K562 (cell line): ENCODE data around the gene POU1F1. TPM values are rescaled to one million over a fixed set of nuclear protein-coding genes. Genes with fewer than 3 reads are reported as not detected.

Experiments used
- ASH1L ChIP-seq: fragments of 450-650 bp; IDR thresholded peaks from 2 replicates; pipeline ENCODE4 v1.6.1; 2018; ENCODE audit warnings: borderline replicate concordance, mild to moderate bottlenecking, low read depth; ENCODE audit not compliant: partially characterized antibody
- ATF1 ChIP-seq, 2 experiments: fragments of 450-650 bp in 1 of 2; IDR thresholded peaks; 2 replicates each; pipeline ENCODE4 v1.6.1; 2016; ENCODE audit warnings: missing compliant biosample characterization in 1 of 2, missing genetic modification characterization in 1 of 2
- CEBPZ ChIP-seq: fragments of 150-350 bp; IDR thresholded peaks from 2 replicates; pipeline ENCODE4 v1.6.1; 2014; ENCODE audit warnings: low read depth, mild to moderate bottlenecking, low read length, borderline replicate concordance
- DDX20 ChIP-seq: fragments of 450-650 bp; IDR thresholded peaks from 2 replicates; pipeline ENCODE4 v1.6.1; 2016; ENCODE audit warnings: missing genetic modification characterization, low read depth, mild to moderate bottlenecking, missing compliant biosample characterization, moderate library complexity
- DPF2 ChIP-seq: fragments of 450-650 bp; IDR thresholded peaks from 2 replicates; pipeline ENCODE4 v1.6.1; 2016
- EP300 ChIP-seq: IDR thresholded peaks from 2 replicates; pipeline ENCODE4 v1.6.1; 2012; ENCODE audit warnings: low read length, improper control_type of control experiment
- FOXJ2 ChIP-seq: fragments of 200-800 bp; sonication (Bioruptor generic); IDR thresholded peaks from 2 replicates; pipeline ENCODE4 v1.6.1; 2016; ENCODE audit warnings: missing genetic modification characterization, missing compliant biosample characterization
- MEF2A ChIP-seq: IDR thresholded peaks from 2 replicates; pipeline ENCODE4 v1.6.1; 2011; ENCODE audit warnings: low read depth, mild to moderate bottlenecking, low read length, moderate library complexity; ENCODE audit not compliant: control insufficient read depth
- POLR2A ChIP-seq: fragments of 450-650 bp; conservative IDR thresholded peaks from 2 replicates; pipeline ENCODE4 v1.6.1; 2016
- POLR2AphosphoS2 ChIP-seq: IDR thresholded peaks from 2 replicates; pipeline ENCODE4 v1.6.1; 2012; ENCODE audit warnings: low read length, improper control_type of control experiment
- POLR3A ChIP-seq: IDR thresholded peaks from 2 replicates; pipeline ENCODE4 v1.6.1; 2011; ENCODE audit warnings: borderline replicate concordance, mild to moderate bottlenecking, moderate library complexity; ENCODE audit not compliant: insufficient read length, insufficient read depth; ENCODE audit errors: extremely low read depth
- RAD51 ChIP-seq: fragments of 450-650 bp; IDR thresholded peaks from 2 replicates; pipeline ENCODE4 v1.7.1; 2016; ENCODE audit warnings: low read depth, mild to moderate bottlenecking, borderline replicate concordance
- SMAD1 ChIP-seq: fragments of 150-350 bp; IDR thresholded peaks from 2 replicates; pipeline ENCODE4 v1.6.1; 2014; ENCODE audit warnings: low read length, low read depth; ENCODE audit not compliant: partially characterized antibody
- SRF ChIP-seq, 2 experiments: fragments of 250-450, 450-650 bp in 1 of 2; sonication (Bioruptor Pico) in 1 of 2; sonication (generic) in 1 of 2; formaldehyde crosslinking; IDR thresholded peaks; 2 replicates each; pipeline versions ENCODE4 v1.5.0 to v1.5.1; 2020 to 2022; ENCODE audit warnings: mild to moderate bottlenecking in 1 of 2, missing genetic modification reagents in 1 of 2
- TEAD2 ChIP-seq: fragments of 450-650 bp; IDR thresholded peaks from 2 replicates; pipeline ENCODE4 v1.6.1; 2016; ENCODE audit warnings: missing genetic modification characterization, control low read depth, missing compliant biosample characterization
- TOE1 ChIP-seq, 2 experiments: fragments of 450-650 bp in 1 of 2; sonication (generic) in 1 of 2; formaldehyde crosslinking in 1 of 2; IDR thresholded peaks; 2 replicates each; pipeline versions ENCODE4 v1.7.1 to v1.8.0; 2016 to 2022; ENCODE audit warnings: borderline replicate concordance in 2 of 2, mild to moderate bottlenecking in 2 of 2, antibody characterized with exemption in 1 of 2, inconsistent platforms in 1 of 2, low read depth in 1 of 2, missing genetic modification reagents in 1 of 2, moderate library complexity in 1 of 2
- U2AF1 ChIP-seq: fragments of 200-400 bp; formaldehyde crosslinking; optimal IDR thresholded peaks from 2 replicates; pipeline ENCODE3; 2017; ENCODE audit warnings: mild to moderate bottlenecking, low read depth, low read length, moderate library complexity
- WHSC1 ChIP-seq: IDR thresholded peaks from one replicate; pipeline ENCODE4 v1.6.1; 2012; ENCODE audit warnings: low read length, control low read depth, inconsistent platforms
- ZBTB17 ChIP-seq: fragments of 450-650 bp; formaldehyde crosslinking; IDR thresholded peaks from 2 replicates; pipeline ENCODE4 v1.4.0; 2020; ENCODE audit warnings: mild to moderate bottlenecking
- ZBTB5 ChIP-seq: fragments of 450-650 bp; IDR thresholded peaks from 2 replicates; pipeline ENCODE4 v1.6.1; 2017; ENCODE audit warnings: antibody characterized with exemption
- ZEB2 ChIP-seq: fragments of 450-650 bp; IDR thresholded peaks from 2 replicates; pipeline ENCODE4 v1.6.1; 2016
- ZNF316 ChIP-seq: fragments of 450-650 bp; IDR thresholded peaks from 2 replicates; pipeline ENCODE4 v1.6.1; 2016
- ZNF354B ChIP-seq: fragments of 250-450 bp; sonication (Bioruptor Pico); IDR thresholded peaks from 2 replicates; pipeline ENCODE4 v1.4.0; 2020
- ZNF41 ChIP-seq: fragments of 250-450 bp; sonication (Bioruptor Pico); conservative IDR thresholded peaks from 2 replicates; pipeline ENCODE4 v1.4.0; 2020; ENCODE audit warnings: mild to moderate bottlenecking
- ZNF444 ChIP-seq: fragments of 250-450 bp; sonication (Bioruptor Pico); IDR thresholded peaks from 2 replicates; pipeline ENCODE4 v1.4.0; 2020; ENCODE audit warnings: mild to moderate bottlenecking, moderate library complexity
- ZSCAN29 ChIP-seq: fragments of 450-650 bp; IDR thresholded peaks from 2 replicates; pipeline ENCODE4 v1.6.1; 2017
- polyA plus RNA-seq, 8 experiments: library from polyadenylated mRNA; depleted of rRNA in 4 of 8; stranded (reverse) in 5 of 8; unstranded in 3 of 8; fragments of >200 nt; fragmentation: Nextera tagmentation in 2 of 8; fragmentation: Illumina TruSeq in 1 of 8; extraction: Ambion mirVana in 2 of 8; extraction: Trizol in 1 of 8; gene quantifications; 2 replicates each; pipeline versions ENCODE4 v1.2.1 to v1.2.3, GENCODE V29; 2011 to 2014; ENCODE audit warnings: inconsistent platforms in 1 of 8, missing spikeins in 1 of 8
- total RNA-seq, 7 experiments: library from RNA; depleted of rRNA in 6 of 7; stranded (reverse); fragments of >200 nt in 6 of 7; fragmentation: Illumina TruSeq in 2 of 7; extraction: Trizol in 2 of 7; gene quantifications; 2 replicates each; pipeline versions ENCODE4 v1.2.1 to v1.2.3, GENCODE V29; 2011 to 2021; ENCODE audit warnings: low replicate concordance in 1 of 7

The POU1F1 gene
- total and polyA plus RNA-seq, 9 of the 15 experiments (the other 6 are each of a cell fraction or from before 2014, with no cell fraction given): not detected

GRCh38 chr3:87227104-87227834 is 49.1 kb downstream of the POU1F1 start, which contains the start of gene CHMP2B (continued):
- TF ChIP-seq CEBPZ (no peak), ZSCAN29 (no peak), DDX20 (tag) (no peak), EP300 (no peak), POLR2AphosphoS2 (no peak), ZNF444 (CRISPR knock-in tag) (no peak), ZBTB17 (CRISPR knock-in tag) (no peak), ZNF354B (CRISPR knock-in tag) (no peak), MEF2A (no peak), ZBTB5 (no peak), TOE1 (IDR thresholded peaks at IDR 0.05; ENCODE audit: borderline replicate concordance) (no peak), TOE1 (CRISPR knock-in tag; IDR thresholded peaks at IDR 0.05; ENCODE audit: borderline replicate concordance, low read depth) (no peak), U2AF1 (no peak), ZNF41 (CRISPR knock-in tag) (no peak), TEAD2 (tag) (no peak), SMAD1 (no peak), DPF2 (no peak), POLR2A (peak; percentile 76), ZEB2 (peak; percentile 82), ZNF316 (no peak), ATF1 (CRISPR knock-in tag; IDR thresholded peaks at IDR 0.05) (no peak), ATF1 (tag; IDR thresholded peaks at IDR 0.05) (peak; percentile 73), FOXJ2 (tag) (no peak), ASH1L (no peak), SRF (CRISPR knock-in tag; IDR thresholded peaks at IDR 0.05) (peak in 1 of 2 experiments; percentile 19; a peak in 1 of 4 replicates), WHSC1 (no peak), POLR3A (no peak), RAD51 (no peak)
